GM18505 (cell line): ENCODE results near the gene IRS2.

Experiments used
- ATAC-seq: cut with Tn5 transposase; IDR thresholded peaks from one replicate; pipeline ENCODE4 v1.9.1; 2021; ENCODE audit not compliant: unreplicated experiment
- POLR2A ChIP-seq: IDR thresholded peaks from 4 replicates; pipeline ENCODE4 v1.6.1; 2011; ENCODE audit warnings: borderline replicate concordance; ENCODE audit not compliant: insufficient read depth, insufficient read length; ENCODE audit errors: extremely low read depth

IRS2 gene

DNA sequence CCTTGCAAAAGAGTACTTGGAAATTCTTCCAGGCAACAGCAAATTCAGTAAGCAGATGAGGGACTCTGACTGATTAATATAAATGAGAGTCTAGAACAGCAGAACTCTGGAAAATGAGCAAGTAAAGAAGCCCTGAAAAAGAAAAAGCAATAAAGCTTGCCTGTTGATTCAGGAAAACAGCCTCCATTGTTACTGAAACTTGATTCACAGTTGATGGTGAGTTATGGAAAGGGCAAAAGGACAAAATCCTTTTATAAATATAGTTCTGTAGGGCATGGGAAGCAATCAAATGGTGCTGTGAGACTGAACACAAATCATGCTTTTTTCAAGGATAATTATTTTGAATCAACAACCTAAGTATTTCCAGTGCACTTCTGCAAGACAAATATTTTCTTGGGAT is 67.7 kb downstream of the IRS2 start:
- no peak for ATAC-seq
- TF ChIP-seq POLR2A, result no peak

DNA sequence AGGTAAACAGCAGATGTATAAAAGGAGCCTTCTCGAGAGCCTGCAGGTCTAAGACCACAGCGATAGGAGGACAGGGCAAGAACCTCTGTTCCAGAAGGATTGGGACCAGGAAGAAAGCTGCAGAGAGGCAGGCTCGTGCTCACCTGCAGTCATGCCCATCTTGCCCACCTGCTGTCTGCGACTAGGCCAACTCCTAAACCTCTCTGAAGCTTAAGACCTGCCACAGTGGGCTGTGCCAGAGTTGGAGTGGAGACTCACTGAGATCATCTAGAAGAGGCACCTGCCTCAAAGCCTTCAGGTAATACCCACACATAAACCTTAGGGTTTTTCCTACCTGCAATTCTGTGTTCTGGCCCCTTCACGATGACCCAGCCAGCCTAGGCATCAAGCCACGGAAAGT is 68.7 kb downstream of the IRS2 start:
- no peak for ATAC-seq
- no peak for TF ChIP-seq POLR2A

DNA sequence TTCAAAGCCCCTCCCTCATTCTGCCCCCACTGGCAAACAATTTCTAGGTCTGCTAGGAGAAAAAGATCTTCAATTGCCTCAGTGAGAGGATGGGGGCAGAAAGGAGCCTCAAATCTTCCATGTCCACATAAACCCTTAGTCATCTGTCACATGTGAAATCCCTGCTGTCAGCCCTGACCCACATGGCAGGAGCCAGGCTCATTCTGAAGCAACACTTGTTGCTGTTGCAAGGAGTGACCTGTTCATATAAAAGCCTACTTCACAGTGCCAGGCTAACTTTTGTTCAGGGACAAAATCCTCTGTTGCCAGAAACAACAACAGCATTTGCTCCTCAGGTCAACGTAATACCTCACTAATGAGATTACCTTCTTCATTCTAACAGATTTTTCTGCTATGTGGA is 70.5 kb downstream of the IRS2 start:
- no peak for ATAC-seq
- TF ChIP-seq POLR2A, result no peak

DNA sequence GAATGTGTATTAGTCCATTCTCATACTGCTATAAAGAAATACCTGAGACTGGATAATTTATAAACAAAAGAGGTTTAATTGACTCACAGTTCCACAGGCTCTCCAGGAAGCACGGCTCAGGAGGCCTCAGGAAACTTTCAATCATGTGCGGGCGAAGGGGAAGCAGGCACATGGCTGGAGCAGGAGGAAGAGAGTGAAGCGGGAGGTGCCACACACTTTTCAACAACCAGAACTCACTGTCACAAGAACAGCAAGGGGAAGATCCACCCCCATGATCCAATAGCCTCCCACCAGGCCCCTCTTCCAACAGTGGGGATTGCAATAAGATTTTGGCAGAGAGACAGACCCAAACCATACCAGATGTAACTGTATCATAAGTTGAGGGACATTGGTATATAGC is 72.7 kb downstream of the IRS2 start:
- no peak for TF ChIP-seq POLR2A
- no peak for ATAC-seq

DNA sequence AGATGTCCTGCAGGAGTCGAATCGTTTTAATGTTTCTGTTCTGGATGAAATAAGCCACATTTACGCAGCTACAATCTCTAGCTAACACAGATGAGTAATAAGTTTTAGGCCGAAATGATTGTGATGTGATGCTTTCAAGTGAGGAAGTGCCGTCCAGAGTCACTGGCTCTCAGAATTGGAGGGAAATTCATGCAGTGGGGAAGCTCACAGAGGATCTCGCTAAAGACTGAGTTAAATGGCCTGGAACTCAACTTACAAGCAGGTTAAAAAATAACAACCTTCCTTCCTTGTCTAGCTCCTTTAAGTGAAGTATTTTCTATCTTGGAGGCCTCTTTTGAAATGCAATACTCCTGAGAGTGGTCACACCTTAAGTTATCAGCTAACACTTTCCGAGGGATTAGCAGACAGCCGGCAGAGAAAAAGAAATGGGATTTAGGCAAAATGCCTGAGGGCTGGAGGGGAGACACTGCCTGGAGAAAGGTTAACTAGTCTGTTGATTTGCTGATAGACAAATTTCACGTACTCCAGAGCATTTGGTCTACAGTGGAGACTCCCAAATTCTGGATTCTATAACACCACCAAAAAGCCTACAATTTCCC is 74.2 kb downstream of the IRS2 start:
- TF ChIP-seq POLR2A, result no peak

DNA sequence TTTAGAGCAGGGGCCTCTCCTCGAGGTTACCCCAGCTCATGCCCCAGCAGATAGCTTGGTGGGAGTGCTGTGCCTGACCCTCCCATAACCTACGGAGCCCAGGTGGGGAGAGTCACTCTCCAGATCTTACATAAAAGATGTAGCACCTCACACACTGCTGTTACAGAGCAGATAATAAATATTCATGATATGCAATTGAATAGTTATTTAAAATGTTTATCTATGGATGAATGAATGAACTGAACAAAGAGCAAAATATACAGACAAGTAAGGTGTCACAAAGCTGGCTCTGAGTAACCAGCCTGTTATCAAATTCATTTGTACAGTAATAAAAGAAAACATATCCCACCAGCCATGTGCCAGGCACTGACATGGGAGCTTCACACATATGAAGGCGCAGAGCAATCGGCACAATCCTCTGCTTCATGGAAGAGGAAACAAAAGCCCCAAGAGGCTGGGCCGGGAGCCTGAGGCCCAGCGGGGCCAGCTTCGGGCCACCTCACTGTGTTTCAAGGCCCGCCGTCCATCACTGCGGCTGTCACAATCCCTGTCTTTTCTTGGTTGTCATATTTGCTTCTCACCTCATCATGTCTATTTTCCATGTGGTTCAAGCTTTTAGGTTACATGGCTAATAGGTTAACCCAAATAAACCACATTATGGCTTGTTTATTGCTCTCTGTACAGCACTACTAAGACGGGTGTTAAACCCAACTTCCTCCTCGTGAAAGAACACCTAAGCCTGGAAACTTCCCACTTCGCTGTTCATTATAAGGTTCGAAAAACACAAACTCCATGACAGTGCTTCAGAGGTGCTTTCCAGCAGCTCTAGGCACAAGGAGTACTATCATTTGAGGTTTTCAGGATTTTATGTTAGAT is 78.4 kb downstream of the IRS2 start:
- TF ChIP-seq POLR2A, result no peak
- ATAC-seq, result no peak

More for the DNA sequence above, 74.2 kb downstream of the IRS2 start:
- ATAC-seq, result no peak

DNA sequence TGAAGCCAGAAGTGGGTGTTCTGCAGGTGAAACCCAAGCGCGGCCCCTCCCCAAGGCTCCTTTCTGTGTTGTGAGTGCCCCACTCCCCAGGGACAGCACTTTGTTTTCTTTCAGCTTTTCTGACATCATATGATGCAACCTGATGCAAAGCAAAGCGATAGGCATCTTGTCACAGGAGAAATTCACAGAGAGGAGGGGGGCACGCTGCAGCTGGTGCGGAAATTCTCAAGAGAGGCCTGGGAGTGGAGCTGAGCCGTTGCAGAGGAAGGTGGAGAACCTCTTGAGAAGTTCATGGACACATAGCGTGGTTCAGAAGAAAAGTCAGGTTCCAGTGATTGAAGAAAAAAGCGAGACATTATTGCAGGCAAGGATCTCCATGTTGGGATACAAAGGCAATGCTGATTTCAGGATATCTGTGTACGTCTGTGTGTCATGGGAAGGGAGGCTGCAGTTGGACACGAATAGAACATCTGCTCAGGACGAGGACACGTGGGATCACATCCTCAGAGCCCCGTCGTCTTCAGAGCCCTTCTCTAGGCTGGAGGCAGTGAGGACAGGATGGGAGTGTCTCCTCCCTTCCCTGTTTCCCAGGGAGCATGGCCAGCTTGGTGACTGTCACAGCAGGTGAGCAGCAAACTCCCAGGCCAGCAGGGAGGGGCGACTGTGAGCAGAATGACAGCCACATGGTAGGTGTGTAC is 79.2 kb downstream of the IRS2 start:
- no peak for TF ChIP-seq POLR2A
- no peak for ATAC-seq

DNA sequence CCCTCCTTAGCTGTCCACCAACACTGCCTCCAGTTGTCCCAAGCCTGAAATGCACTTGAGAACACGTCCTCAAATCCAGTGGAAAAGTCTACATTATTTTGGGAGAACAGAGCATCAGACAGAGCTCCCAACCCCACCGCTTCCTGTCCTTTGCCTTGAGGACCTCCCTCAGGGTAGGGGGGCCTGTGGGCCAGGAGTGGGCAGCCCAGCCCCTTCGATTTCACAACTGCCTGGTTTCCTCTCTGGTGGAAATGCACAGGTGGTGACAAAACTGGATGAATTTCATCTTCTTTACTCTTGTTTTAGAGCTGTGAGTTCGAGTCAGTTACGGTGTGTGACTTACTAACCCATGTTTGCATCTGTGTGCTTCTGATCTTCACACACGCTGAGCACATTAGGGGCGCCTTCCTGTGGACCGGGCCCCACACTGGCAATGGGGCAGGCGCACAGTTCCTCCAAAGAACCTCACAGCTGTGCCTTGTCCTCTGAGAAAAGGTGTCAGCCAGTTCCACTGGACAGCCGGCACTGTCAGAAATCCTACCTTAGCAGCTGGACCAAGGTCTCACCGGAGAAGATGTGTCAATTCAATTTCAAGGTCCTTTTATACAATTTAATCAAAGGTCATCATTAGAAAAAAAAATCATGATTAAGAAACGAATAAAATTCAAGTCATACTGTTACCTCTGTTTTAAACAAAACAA is 80.2 kb downstream of the IRS2 start:
- ATAC-seq, result no peak

DNA sequence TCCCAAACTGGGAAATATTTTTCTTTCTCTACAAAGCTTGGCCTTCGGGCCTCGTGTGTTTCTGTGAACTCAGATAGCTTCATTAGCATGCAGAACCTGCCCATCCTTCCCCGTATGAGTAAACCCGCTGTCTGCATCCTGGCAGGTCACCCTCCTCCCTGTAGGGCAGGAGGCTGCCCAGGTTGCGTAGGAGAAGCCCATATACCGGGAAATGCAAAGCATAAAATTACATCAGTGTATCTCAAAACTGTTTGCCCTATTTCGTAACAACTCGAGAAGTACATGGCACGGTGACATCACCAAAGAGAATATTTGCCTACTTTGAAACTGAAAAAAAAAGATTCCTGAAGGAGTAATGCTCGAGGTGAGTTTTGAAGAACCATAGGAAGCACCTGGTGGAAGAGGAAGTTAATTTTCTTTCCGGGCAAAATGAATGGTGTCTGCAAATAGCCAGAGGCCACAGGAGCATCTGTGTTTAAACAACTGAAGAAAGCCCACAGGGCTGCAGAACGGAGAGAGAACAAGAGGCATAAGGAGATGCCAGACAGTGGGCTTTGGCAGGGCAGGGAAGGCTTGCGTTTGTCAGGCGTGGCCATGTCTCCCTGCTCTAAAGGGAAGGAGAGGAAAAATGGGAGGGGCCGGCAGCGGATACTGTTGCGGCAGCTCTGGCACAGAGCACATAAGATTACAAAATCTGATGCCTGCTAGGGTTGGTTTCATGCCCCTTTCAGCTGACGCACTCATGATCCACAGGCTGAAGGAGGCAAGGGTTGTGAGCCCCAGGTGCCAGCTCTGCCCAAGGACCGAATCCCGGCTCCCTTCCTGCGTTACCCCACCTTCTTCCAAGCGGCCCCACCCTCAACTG is 81.4 kb downstream of the IRS2 start:
- no peak for ATAC-seq
- no peak for TF ChIP-seq POLR2A

More for the DNA sequence above, 80.2 kb downstream of the IRS2 start:
- no peak for TF ChIP-seq POLR2A

DNA sequence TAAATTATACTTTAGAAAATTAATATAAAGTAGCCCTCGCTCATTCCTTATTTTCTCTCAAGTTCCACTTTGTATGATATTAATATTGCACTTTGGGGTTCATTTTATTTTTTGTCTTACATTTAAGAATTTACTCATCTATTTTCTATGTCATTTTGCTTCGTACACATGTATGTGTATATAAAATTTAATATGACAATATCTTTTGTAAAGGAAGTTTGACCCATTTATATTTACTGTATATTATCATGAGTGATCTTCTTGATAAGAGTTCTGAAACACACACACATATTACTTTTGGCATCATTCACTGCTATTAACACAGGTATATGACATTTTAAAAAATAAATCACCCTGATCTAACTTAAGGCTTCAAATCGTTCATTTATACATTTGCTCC is 83.1 kb downstream of the IRS2 start:
- TF ChIP-seq POLR2A, result no peak
- no peak for ATAC-seq
